HG03280 (cell line): Measurements from ENCODE around the gene NHSL1.

ENCODE experiments used
- ATAC-seq: cut with Tn5 transposase; IDR thresholded peaks from one replicate; pipeline ENCODE4 v1.9.1; 2021; ENCODE audit warnings: mild to moderate bottlenecking, moderate library complexity; ENCODE audit not compliant: unreplicated experiment

NHSL1 gene

DNA sequence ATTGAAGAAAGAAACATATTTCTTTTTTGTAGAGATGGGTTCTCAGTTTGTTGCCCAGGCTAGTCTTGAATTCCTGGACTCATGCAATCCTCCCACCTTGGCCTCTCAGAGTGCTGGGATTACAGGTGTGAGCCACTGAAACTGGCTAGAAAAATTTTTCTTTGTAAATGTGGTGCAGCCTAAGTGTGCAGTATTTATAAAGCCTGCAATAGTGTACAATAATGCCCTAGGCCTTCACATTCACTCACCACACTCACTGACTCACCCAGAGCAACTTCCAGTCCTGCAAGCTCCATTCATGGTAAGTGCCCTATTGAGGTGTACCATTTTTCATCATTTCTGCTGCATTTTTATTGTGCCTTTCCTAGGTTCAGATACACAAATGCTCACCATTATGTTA lies 31.4 kb downstream of the NHSL1 start:
- no peak for ATAC-seq

GRCh38 chr6:138465007-138465645 lies 34.2 kb downstream of the NHSL1 start:
- ATAC-seq: no peak

DNA sequence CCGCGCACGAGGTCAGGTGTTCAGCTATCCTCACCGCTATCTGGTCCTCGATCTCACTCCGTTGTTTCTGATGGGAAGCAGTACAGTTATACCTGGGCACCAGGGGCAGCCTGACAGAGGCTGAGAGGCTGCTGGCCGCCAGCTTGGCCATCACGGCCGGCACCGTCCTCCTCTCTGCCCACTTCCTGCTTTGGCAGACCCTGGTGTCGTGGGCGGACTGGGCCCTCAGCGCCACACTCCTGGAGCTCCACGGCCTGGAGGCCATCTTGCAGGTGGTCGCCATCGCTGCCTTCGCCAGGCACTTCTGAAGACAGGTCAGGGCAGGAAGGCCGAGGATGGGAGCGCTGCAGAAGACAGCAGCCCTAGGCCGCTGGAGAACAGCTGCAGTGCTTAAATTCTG lies 35.2 kb downstream of the NHSL1 start:
- ATAC-seq: no peak

DNA sequence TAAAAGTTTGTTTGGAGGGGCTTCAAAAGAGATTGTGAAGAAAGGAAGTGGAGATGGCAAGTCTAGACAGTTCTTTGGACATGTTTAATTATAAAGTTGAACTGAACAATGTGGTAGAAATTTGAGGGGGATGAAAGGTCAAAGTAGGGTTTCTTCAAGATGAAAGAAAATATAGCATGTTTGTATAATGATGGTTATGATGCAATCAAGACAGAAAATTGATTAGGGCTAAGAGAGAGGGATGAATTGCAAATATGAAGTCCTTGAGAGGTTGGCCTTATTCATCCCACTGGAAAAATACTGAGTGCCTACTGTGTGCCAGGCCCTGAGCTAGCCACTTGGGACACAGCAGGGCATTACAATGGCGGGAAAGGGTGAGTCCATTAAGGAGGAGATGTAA lies 37.6 kb downstream of the NHSL1 start:
- ATAC-seq: no peak

DNA sequence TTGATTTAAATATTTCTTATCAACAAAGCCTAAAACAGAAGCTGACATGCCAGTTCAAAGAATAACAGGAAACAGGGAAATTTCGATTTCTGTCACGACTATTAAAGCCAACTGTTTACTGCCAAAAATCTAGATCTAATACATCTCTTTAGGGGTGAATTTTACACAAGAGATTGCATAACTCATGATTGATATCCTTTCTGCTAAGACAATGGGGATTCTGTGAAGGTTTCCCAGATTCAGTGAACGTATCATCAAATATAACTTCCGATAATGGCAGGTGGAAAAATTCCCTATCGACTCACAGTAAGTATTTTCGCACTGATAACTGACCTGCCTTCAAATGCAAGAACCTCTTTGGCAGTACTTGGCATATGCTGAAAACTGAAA lies 42.9 kb downstream of the NHSL1 start:
- ATAC-seq: peak; percentile 8

- peak; percentile 91 for ATAC-seq
These were observed 43.4 kb downstream of the NHSL1 start for GRCh38 chr6:138455746-138456400.

- peak; percentile 45 for ATAC-seq
These were observed 44.1 kb downstream of the NHSL1 start for GRCh38 chr6:138454981-138455706.

- no peak for ATAC-seq
These were observed 48.3 kb downstream of the NHSL1 start for GRCh38 chr6:138451043-138451442.

GRCh38 chr6:138450445-138450844 lies 48.8 kb downstream of the NHSL1 start:
- no peak for ATAC-seq

- no peak for ATAC-seq
These were observed 52.5 kb downstream of the NHSL1 start for GRCh38 chr6:138446821-138447220.

DNA sequence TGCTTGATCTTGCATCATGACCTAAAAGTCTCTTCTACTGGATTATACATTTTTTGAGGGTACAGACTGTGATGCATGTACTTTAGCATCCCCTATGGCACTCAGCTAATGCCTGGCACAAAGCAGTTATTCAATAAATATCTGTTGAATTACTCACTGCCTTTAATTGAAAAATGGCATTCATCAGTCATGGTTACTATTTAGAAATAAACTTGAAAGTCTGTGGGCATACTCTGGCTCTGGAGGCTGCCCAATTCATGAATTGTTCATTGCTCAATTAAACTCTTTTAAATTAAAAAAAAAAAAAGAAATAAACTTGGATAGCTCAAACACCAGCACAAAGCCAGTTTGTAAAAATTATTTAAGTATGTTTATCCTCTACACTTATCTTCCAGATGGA lies 55.3 kb downstream of the NHSL1 start:
- ATAC-seq: no peak

DNA sequence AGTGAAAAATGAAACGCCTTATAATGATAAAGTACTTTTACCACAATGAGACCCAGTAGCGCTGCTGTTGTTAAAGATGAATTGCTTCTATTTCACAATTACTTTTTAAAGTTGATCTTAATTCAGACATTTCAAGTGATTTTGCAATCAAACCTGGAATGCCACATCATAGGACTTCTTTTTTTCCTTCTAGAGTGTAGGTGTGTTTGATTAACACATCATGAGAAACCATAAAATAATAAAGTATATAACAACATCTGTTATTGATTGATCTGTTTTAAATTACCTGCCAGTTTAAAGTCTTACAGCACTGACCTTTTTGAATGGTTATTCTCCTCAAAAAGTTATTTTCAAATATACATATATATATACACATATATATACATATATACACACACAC lies 56.6 kb downstream of the NHSL1 start:
- ATAC-seq: no peak

DNA sequence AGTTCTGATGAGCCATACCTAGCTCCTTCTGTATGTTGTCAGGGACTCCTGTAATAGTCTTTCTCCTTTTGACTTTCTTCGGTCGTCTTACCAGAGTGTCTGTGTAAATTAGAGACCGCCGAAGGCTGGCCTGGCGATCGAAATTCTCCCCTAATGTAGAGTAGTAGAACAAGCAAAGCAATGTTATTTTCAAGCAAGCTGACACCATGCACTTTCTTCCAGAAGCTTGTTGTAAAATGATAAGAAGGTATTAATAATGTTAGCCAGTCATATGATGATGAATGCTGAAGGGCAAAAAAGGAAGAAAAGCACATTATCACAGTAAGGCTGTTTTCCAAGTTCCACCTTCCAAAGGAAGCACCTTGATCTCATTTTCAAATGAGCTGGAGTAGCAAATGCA lies 57.3 kb downstream of the NHSL1 start:
- no peak for ATAC-seq

GRCh38 chr6:138440758-138441357 lies 58.4 kb downstream of the NHSL1 start:
- ATAC-seq: no peak

DNA sequence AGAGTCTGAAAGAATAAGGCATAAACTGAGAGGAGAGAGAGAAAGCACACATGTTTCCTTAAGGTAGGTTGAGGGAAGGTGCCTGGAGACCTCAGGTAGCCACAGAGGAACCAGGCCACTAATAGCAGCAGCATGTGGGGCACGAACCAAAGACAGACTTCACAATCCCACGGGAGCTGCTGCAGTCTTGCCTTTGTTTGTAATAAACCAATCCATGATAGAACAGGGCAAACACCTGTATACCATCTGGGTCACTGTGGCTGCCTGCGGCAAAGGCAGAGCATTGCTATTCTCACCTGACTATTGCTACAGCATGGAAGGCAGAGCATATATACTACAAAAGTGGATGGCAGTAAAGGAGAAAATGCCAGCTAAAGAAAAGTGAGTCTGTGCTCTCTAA lies 59.0 kb downstream of the NHSL1 start:
- ATAC-seq: no peak

- ATAC-seq: no peak
These were observed 59.7 kb downstream of the NHSL1 start for GRCh38 chr6:138439546-138439945.

GRCh38 chr6:138434925-138435324 lies 64.4 kb downstream of the NHSL1 start:
- no peak for ATAC-seq

DNA sequence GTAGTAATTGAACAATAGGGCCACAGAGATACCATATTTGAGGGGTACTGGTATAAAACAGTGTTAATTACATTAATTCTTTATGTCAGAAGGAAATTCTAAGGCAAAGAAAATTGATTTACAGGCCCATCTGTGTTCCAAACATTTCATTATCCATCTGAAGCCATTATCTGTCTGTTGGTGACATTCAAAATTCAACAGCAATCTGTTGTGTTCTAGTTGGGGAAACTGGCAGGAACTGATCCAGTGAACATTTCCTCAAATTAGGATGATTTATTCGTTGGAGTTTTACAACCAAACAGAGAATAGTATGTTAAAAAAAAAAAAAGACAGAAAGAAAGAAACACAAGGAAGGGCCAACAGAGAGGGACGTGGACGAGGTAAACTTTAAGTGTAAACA lies 65.2 kb downstream of the NHSL1 start:
- ATAC-seq: no peak

- ATAC-seq: no peak
These were observed 67.3 kb downstream of the NHSL1 start for GRCh38 chr6:138432063-138432356.

DNA sequence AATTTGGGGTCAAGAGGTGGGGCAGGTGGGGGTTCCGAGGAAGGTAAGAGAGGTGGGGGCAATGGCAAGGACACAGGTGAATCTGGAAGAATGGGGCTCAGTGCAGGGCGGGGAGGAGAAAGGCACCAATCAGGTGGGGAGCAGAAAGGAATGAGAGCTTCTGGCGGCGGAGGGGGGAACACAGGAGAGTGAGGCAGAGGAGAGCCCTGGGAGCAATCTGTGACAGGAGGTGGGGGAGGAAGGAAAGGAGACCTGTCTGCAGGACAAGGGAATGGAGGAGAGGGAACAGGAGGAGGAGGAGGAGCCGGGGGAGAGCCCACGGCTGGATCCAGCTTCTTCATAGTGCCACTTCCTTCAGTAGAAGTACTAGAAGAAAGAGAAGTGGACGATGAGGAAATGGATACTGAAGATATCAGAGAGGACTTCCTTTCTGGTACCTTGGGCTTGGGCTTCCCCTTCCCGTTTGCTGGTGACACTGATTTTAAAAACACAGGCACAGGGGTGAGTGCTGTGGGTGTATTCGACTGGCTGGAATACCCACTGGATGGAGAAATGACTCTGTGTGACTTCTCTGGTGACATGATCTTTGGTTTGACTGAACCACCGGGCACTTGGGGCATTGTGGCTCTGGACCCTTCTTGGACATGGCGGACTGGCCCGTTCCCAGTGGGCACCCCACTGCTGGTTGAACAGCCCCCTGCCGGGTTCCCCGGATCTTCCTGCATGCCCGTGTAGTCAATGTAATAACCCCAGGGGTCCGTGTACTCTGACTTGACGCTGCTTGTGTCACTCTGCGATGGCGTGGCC lies 67.8 kb downstream of the NHSL1 start:
- no peak for ATAC-seq
